Liver (tissue), 9 donors: ENCODE data around the gene PRR5L. TPM values are rescaled to one million over a fixed set of nuclear protein-coding genes. Genes with fewer than 3 reads are reported as not detected.

ENCODE experiments used
- DNase-seq: peaks from one replicate; pipeline ENCODE4 v3.0.0-alpha.2; 2017; ENCODE audit warnings: low spot score
- H3K27ac ChIP-seq, 2 donors: one replicate each; pipeline ENCODE4 v1.7.0; 2013; ENCODE audit warnings: inconsistent platforms in 2 of 2, low read length in 2 of 2, control low read depth in 1 of 2, low read depth in 1 of 2, mild to moderate bottlenecking in 1 of 2
- H3K27me3 ChIP-seq, 4 donors: one replicate each; pipeline versions ENCODE4 v1.6.1 to v1.7.0; 2013; ENCODE audit warnings: low read length in 3 of 4, inconsistent platforms in 1 of 4, mild to moderate bottlenecking in 1 of 4, moderate library complexity in 1 of 4; ENCODE audit not compliant: control insufficient read depth in 4 of 4, insufficient read depth in 4 of 4
- H3K36me3 ChIP-seq, 4 donors: one replicate each; pipeline versions ENCODE4 v1.6.1 to v1.7.0; 2013; ENCODE audit warnings: low read length in 3 of 4, mild to moderate bottlenecking in 3 of 4, low read depth in 1 of 4, moderate library complexity in 1 of 4; ENCODE audit not compliant: control insufficient read depth in 4 of 4, insufficient read depth in 3 of 4
- H3K4me1 ChIP-seq, 4 donors: one replicate each; pipeline versions ENCODE4 v1.6.1 to v1.7.0; 2013; ENCODE audit warnings: low read length in 3 of 4, mild to moderate bottlenecking in 3 of 4, moderate library complexity in 1 of 4; ENCODE audit not compliant: control insufficient read depth in 4 of 4, insufficient read depth in 4 of 4
- H3K4me3 ChIP-seq, 3 donors: one replicate each; pipeline versions ENCODE4 v1.6.1 to v1.7.0; 2013; ENCODE audit warnings: low read length in 3 of 3, control low read depth in 1 of 3, low read depth in 1 of 3, mild to moderate bottlenecking in 1 of 3
- H3K9ac ChIP-seq, 2 donors: one replicate each; pipeline ENCODE4 v1.7.0; 2013; ENCODE audit warnings: low read length in 2 of 2, mild to moderate bottlenecking in 2 of 2, moderate library complexity in 2 of 2, control low read depth in 1 of 2, low read depth in 1 of 2
- H3K9me3 ChIP-seq, 4 donors: one replicate each; pipeline versions ENCODE4 v1.6.1 to v1.7.0; 2013; ENCODE audit warnings: low read length in 3 of 4; ENCODE audit not compliant: control insufficient read depth in 4 of 4
- ATF3 ChIP-seq: IDR thresholded peaks from 2 replicates; pipeline ENCODE4 v1.6.1; 2016; ENCODE audit warnings: antibody characterized with exemption
- CTCF ChIP-seq: fragments of 150-350 bp; IDR thresholded peaks from 2 replicates; pipeline ENCODE4 v1.5.1; 2017; ENCODE audit warnings: improper control_type of control experiment, low read depth, low read length; ENCODE audit not compliant: missing input control
- EGR1 ChIP-seq, 2 donors: IDR thresholded peaks; 2 replicates each; pipeline ENCODE4 v1.6.1; 2016 to 2018; ENCODE audit warnings: antibody characterized with exemption in 2 of 2, low read depth in 2 of 2
- FOXA1 ChIP-seq: IDR thresholded peaks from 2 replicates; pipeline ENCODE4 v1.6.1; 2016; ENCODE audit warnings: antibody characterized with exemption
- GABPA ChIP-seq, 2 donors: IDR thresholded peaks in 1 of 2; conservative IDR thresholded peaks in 1 of 2; 2 replicates each; pipeline ENCODE4 v1.6.1; 2016; ENCODE audit warnings: antibody characterized with exemption in 2 of 2, mild to moderate bottlenecking in 1 of 2, moderate library complexity in 1 of 2
- HNF4A ChIP-seq, 2 donors: conservative IDR thresholded peaks; 2 replicates each; pipeline ENCODE4 v1.6.1; 2016; ENCODE audit warnings: antibody characterized with exemption in 2 of 2, mild to moderate bottlenecking in 2 of 2
- HNF4G ChIP-seq: IDR thresholded peaks from 2 replicates; pipeline ENCODE4 v1.6.1; 2016; ENCODE audit warnings: antibody characterized with exemption
- JUND ChIP-seq, 2 donors: IDR thresholded peaks; 2 replicates each; pipeline ENCODE4 v1.6.1; 2016; ENCODE audit warnings: antibody characterized with exemption in 2 of 2
- MAX ChIP-seq: IDR thresholded peaks from 2 replicates; pipeline ENCODE4 v1.6.1; 2016; ENCODE audit warnings: antibody characterized with exemption
- RAD21 ChIP-seq, 2 donors: IDR thresholded peaks; 2 replicates each; pipeline ENCODE4 v1.6.1; 2016; ENCODE audit warnings: antibody characterized with exemption in 2 of 2, mild to moderate bottlenecking in 2 of 2
- REST ChIP-seq: IDR thresholded peaks from 2 replicates; pipeline ENCODE4 v1.6.1; 2016; ENCODE audit warnings: antibody characterized with exemption, mild to moderate bottlenecking
- SP1 ChIP-seq: IDR thresholded peaks from 2 replicates; pipeline ENCODE4 v1.6.1; 2018; ENCODE audit warnings: antibody characterized with exemption, mild to moderate bottlenecking
- TAF1 ChIP-seq: conservative IDR thresholded peaks from 2 replicates; pipeline ENCODE4 v1.6.1; 2016; ENCODE audit warnings: antibody characterized with exemption, mild to moderate bottlenecking
- YY1 ChIP-seq: IDR thresholded peaks from 2 replicates; pipeline ENCODE4 v1.6.1; 2016; ENCODE audit warnings: antibody characterized with exemption, mild to moderate bottlenecking
- WGBS: extraction: QIAGEN DNeasy Blood & Tissue Kit; methylation state at CpG from one replicate; pipeline ENCODE4 v1.1.7; 2013; 5-methylcytosine and 5-hydroxymethylcytosine counted together
- polyA plus RNA-seq, 2 donors: library from polyadenylated mRNA; stranded (reverse) in 1 of 2; unstranded in 1 of 2; fragments of 200-250 nt in 1 of 2; fragments of >200 nt in 1 of 2; fragmentation: Nextera tagmentation in 1 of 2; extraction: Ambion mirVana in 1 of 2; gene quantifications; one replicate each; pipeline versions ENCODE4 v1.2.1 to v1.2.3, GENCODE V29; 2013 to 2015
- total RNA-seq, 2 donors: library from RNA; depleted of rRNA; stranded (reverse); fragments of >200 nt; gene quantifications; one replicate each; pipeline ENCODE4 v1.2.3, GENCODE V29; 2014
- donor health status: healthy.
- donor health status: healthy.
- donor health status: healthy.
- donor health status: healthy.
- donor health status: healthy.

The PRR5L gene
- total and polyA plus RNA-seq, 4 donors = 1.2 to 8.5 (median 4.5) TPM

GRCh38 chr11:36485298-36486002, 189.4 kb downstream of the PRR5L start:
- Histone ChIP-seq H3K9ac (no peak overlapping the region), H3K9me3 (no peaks in the 10 kb centered on the region), H3K27ac (no peak overlapping the region), H3K4me3 (no peak overlapping the region), H3K36me3 (peaks cover 5 to 40% (median 20%) of the 10 kb centered on the region in 4 donors), H3K4me1 (no peaks in the 10 kb centered on the region), H3K27me3 (no peaks in the 10 kb centered on the region)
- no peak for DNase-seq
- no peak for TF ChIP-seq CTCF
- no peak for TF ChIP-seq ATF3
- no peak for TF ChIP-seq MAX
- TF ChIP-seq JUND (IDR thresholded peaks at IDR 0.05) = no peak
- TF ChIP-seq YY1 = no peak
- TF ChIP-seq EGR1 (IDR thresholded peaks at IDR 0.05; ENCODE audit: low read depth in 2 of 2) = no peak
- no peak for TF ChIP-seq SP1
- no peak for TF ChIP-seq FOXA1
- no peak for TF ChIP-seq REST
- WGBS = 81% methylated on average over 6 of the region's 6 CpGs

GRCh38 chr11:36487619-36488018, 191.5 kb downstream of the PRR5L start:
- TF ChIP-seq GABPA (IDR thresholded peaks at IDR 0.05 in 1 of 2, conservative IDR thresholded peaks at IDR 0.05 in 1 of 2) (no peak), TAF1 (no peak), ATF3 (no peak), HNF4G (no peak), RAD21 (IDR thresholded peaks at IDR 0.05) (no peak), FOXA1 (no peak), MAX (no peak), HNF4A (conservative IDR thresholded peaks at IDR 0.05) (no peak)
- Histone ChIP-seq H3K27ac (no peak overlapping the region), H3K4me3 (no peak overlapping the region), H3K9me3 (no peaks in the 10 kb centered on the region), H3K4me1 (no peaks in the 10 kb centered on the region), H3K36me3 (peaks cover 9 to 52% (median 28%) of the 10 kb centered on the region in 4 donors), H3K9ac (peak overlapping the region in 1 of 2 donors; percentile 21), H3K27me3 (no peaks in the 10 kb centered on the region)
- 76% methylated on average over 4 of the region's 4 CpGs for WGBS
- no peak for DNase-seq
